Measurements from ENCODE around the gene MAPK11. TPM values are rescaled to one million over a fixed set of nuclear protein-coding genes. Genes with fewer than 3 reads are reported as not detected.

MAPK11 gene
- total and polyA plus RNA-seq, 2 donors (not counting 1 experiment from before 2014, with no cell fraction given) = 2.6 to 7.6 TPM

DNA sequence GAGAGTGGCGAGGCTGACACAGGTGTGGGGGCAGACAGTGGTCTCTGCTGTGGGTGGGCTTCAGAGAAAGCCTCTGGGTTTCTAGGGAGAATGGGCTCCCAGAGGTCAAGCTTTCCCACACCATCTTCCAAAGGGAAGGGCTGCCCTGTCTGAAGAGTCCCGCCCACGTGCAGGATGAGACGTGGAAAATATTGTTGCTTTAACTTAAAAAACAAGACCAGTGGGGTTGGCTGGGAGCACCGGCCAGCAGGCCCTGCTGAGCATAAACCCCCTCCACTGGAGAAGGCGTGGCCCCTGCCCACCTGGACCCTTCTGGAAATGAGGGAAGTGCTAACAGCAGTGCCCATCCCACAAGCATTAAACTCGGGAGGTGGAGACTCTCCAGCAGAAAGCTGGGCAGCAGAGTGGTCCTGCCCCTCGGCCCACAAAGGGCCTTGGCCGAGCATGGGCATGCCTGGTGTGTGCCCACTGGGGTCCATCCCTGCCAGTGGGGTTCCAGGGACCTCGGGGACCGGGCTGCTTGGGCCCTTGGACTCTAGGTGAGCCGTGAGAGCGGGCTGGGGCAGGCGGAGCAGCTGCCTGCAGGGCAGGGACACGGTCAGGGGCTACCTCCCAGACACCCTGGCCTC, 54.0 kb downstream of the MAPK11 start:
- Histone ChIP-seq H3K4me2 (ENCODE audit: extremely low read depth, insufficient read depth, low read length) (no peak overlapping the region), H3K79me2 (ENCODE audit: control insufficient read depth, insufficient read depth, low read length) (peaks cover 15% of the 10 kb centered on the region), H3K27ac (ENCODE audit: insufficient read depth, low read length) (no peak overlapping the region), H2AFZ (ENCODE audit: low read length) (no peak overlapping the region), H3K27me3 (ENCODE audit: control insufficient read depth, insufficient read depth, low read length) (no peaks in the 10 kb centered on the region), H3K9ac (ENCODE audit: insufficient read depth, low read length) (no peak overlapping the region), H3K36me3 (ENCODE audit: control insufficient read depth, insufficient read depth, low read length) (peaks cover 49% of the 10 kb centered on the region), H3K4me1 (ENCODE audit: control insufficient read depth, extremely low read depth, insufficient read depth, low read length) (no peaks in the 10 kb centered on the region), H3K4me3 (replicated peaks in 1 of 4; ENCODE audit: control extremely low read depth in 1 of 4, insufficient read depth in 1 of 4, low read depth in 3 of 4, low read length in 4 of 4) (no peak overlapping the region), H4K20me1 (ENCODE audit: control insufficient read depth, extremely low read depth, insufficient read depth, low read length) (peaks cover 4% of the 10 kb centered on the region), H3K9me3 (ENCODE audit: control insufficient read depth, insufficient read depth, low read depth, low read length) (no peaks in the 10 kb centered on the region)
- TF ChIP-seq EZH2 (IDR thresholded peaks at IDR 0.05; ENCODE audit: low read length, missing control alignments) (no peak), CTCF (conservative IDR thresholded peaks at IDR 0.05 in 1 of 2, IDR thresholded peaks at IDR 0.05 in 1 of 2; ENCODE audit: low read depth in 1 of 2, low read length in 2 of 2) (no peak)
- DNase-seq (ENCODE audit: low read depth in 2 of 2) = no peak

DNA sequence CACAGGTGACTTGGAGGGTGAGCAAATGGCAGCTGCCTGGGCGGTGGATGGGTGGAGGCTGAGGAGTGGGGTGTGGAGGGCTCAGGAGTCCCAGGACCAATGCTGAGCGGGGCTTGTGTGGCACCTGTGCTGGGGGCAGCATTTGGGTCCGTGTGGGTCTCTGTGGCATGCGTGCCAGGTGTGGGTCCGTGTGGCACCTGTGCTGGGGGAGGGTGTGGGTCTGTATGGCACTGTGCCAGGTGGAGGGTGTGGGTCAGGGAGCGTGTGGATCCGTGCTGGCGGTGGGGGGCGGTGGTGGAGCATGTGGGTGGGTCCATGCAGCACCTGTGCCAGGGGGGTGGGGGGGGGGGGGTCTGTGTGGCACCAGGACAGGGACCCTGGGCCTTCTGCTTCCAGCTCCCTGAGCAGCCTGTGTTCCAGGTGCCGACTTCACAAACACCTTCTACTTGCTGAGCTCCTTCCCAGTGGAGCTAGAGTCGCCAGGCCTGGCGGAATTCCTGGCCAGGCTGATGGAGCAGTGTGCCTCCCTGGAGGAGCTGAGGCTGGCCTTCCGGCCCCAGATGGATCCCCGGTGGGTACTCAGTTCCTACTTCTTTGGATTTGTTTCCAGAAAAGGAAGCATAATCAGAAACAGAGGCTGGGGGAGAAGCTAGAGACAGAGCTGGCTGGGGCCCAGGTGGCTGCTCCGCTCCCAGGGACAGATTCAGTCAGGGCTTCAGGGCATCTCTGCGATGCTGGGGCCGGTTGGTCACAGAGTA, 54.7 kb downstream of the MAPK11 start:
- H3K36me3 ChIP-seq (ENCODE audit: control insufficient read depth, insufficient read depth, low read length) = peaks cover 49% of the 10 kb centered on the region
- H3K27ac ChIP-seq (ENCODE audit: insufficient read depth, low read length) = no peak overlapping the region
- H3K9me3 ChIP-seq (ENCODE audit: control insufficient read depth, insufficient read depth, low read depth, low read length) = no peaks in the 10 kb centered on the region
- H4K20me1 ChIP-seq (ENCODE audit: control insufficient read depth, extremely low read depth, insufficient read depth, low read length) = peaks cover 4% of the 10 kb centered on the region
- peaks cover 18% of the 10 kb centered on the region for H3K79me2 ChIP-seq (ENCODE audit: control insufficient read depth, insufficient read depth, low read length)
- no peak overlapping the region for H2AFZ ChIP-seq (ENCODE audit: low read length)
- H3K4me2 ChIP-seq (ENCODE audit: extremely low read depth, insufficient read depth, low read length) = no peak overlapping the region
- H3K27me3 ChIP-seq (ENCODE audit: control insufficient read depth, insufficient read depth, low read length) = no peaks in the 10 kb centered on the region
- no peak for DNase-seq (ENCODE audit: low read depth in 2 of 2)
- TF ChIP-seq EZH2 (IDR thresholded peaks at IDR 0.05; ENCODE audit: low read length, missing control alignments) = no peak
- no peak for TF ChIP-seq CTCF (conservative IDR thresholded peaks at IDR 0.05 in 1 of 2, IDR thresholded peaks at IDR 0.05 in 1 of 2; ENCODE audit: low read depth in 1 of 2, low read length in 2 of 2)
- no peak overlapping the region for H3K9ac ChIP-seq (ENCODE audit: insufficient read depth, low read length)
- H3K4me3 ChIP-seq (replicated peaks in 1 of 4; ENCODE audit: control extremely low read depth in 1 of 4, insufficient read depth in 1 of 4, low read depth in 3 of 4, low read length in 4 of 4) = no peak overlapping the region
- H3K4me1 ChIP-seq (ENCODE audit: control insufficient read depth, extremely low read depth, insufficient read depth, low read length) = no peaks in the 10 kb centered on the region

Other genes starting within 250 kb of the MAPK11 start
- not detected in 2 replicates for gene TTLL8, start 212.1 kb downstream of the MAPK11 start, total RNA-seq
- gene TTLL8, start 212.1 kb downstream of the MAPK11 start, polyA plus RNA-seq = not detected in 2 replicates
- under 0.01 TPM in 2 replicates for gene MLC1, start 185.0 kb downstream of the MAPK11 start, total RNA-seq
- not detected in 2 replicates for gene MLC1, start 185.0 kb downstream of the MAPK11 start, polyA plus RNA-seq
- 0.83 and 1.0 TPM in 2 replicates for gene MOV10L1, start 180.4 kb downstream of the MAPK11 start, total RNA-seq
- 0.03 and 0.40 TPM in 2 replicates for gene MOV10L1, start 180.4 kb downstream of the MAPK11 start, polyA plus RNA-seq
- under 0.01 and 0.17 TPM in 2 replicates for gene PANX2, start 99.6 kb downstream of the MAPK11 start, total RNA-seq
- gene PANX2, start 99.6 kb downstream of the MAPK11 start, polyA plus RNA-seq = 0.44 and 0.45 TPM in 2 replicates
- gene TRABD, start 84.5 kb downstream of the MAPK11 start, total RNA-seq = 15.2 and 17.2 TPM in 2 replicates
- 11.8 and 17.6 TPM in 2 replicates for gene TRABD, start 84.5 kb downstream of the MAPK11 start, polyA plus RNA-seq
- 16.9 and 20.1 TPM in 2 replicates for gene SELENOO, start 69.4 kb downstream of the MAPK11 start, total RNA-seq
- 8.3 and 10.2 TPM in 2 replicates for gene SELENOO, start 69.4 kb downstream of the MAPK11 start, polyA plus RNA-seq
- gene TUBGCP6, start 25.4 kb downstream of the MAPK11 start, total RNA-seq = 19.0 and 23.8 TPM in 2 replicates
- 6.7 and 7.3 TPM in 2 replicates for gene TUBGCP6, start 25.4 kb downstream of the MAPK11 start, polyA plus RNA-seq
- 19.3 and 27.6 TPM in 2 replicates for gene HDAC10, start 19.1 kb downstream of the MAPK11 start, total RNA-seq
- 5.1 and 6.7 TPM in 2 replicates for gene HDAC10, start 19.1 kb downstream of the MAPK11 start, polyA plus RNA-seq
- 24.4 and 30.1 TPM in 2 replicates for gene MAPK12, start 8.7 kb downstream of the MAPK11 start, total RNA-seq
- 16.4 and 21.5 TPM in 2 replicates for gene MAPK12, start 8.7 kb downstream of the MAPK11 start, polyA plus RNA-seq
- 130 and 209 TPM in 2 replicates for gene PLXNB2, start 37.3 kb upstream of the MAPK11 start, total RNA-seq
- gene PLXNB2, start 37.3 kb upstream of the MAPK11 start, polyA plus RNA-seq = 62.7 and 72.9 TPM in 2 replicates
- gene DENND6B, start 56.6 kb upstream of the MAPK11 start, total RNA-seq = 2.0 and 2.1 TPM in 2 replicates
- 1.7 and 1.9 TPM in 2 replicates for gene DENND6B, start 56.6 kb upstream of the MAPK11 start, polyA plus RNA-seq
- 34.4 and 44.4 TPM in 2 replicates for gene PPP6R2, start 72.9 kb upstream of the MAPK11 start, total RNA-seq
- gene PPP6R2, start 72.9 kb upstream of the MAPK11 start, polyA plus RNA-seq = 19.7 and 24.6 TPM in 2 replicates
- 69.1 and 75.8 TPM in 2 replicates for gene SBF1, start 204.7 kb upstream of the MAPK11 start, total RNA-seq
- 13.5 and 18.7 TPM in 2 replicates for gene SBF1, start 204.7 kb upstream of the MAPK11 start, polyA plus RNA-seq
- gene ADM2, start 211.2 kb upstream of the MAPK11 start, total RNA-seq = 2.8 and 5.8 TPM in 2 replicates
- 0.67 and 0.73 TPM in 2 replicates for gene ADM2, start 211.2 kb upstream of the MAPK11 start, polyA plus RNA-seq
- under 0.01 and 0.17 TPM in 2 replicates for gene MIOX, start 216.5 kb upstream of the MAPK11 start, total RNA-seq
- gene MIOX, start 216.5 kb upstream of the MAPK11 start, polyA plus RNA-seq = 0.06 TPM in 1 of 2 replicates, not detected in the other
- gene LMF2, start 237.3 kb upstream of the MAPK11 start, total RNA-seq = 25.9 and 37.8 TPM in 2 replicates
- 25.2 and 25.8 TPM in 2 replicates for gene LMF2, start 237.3 kb upstream of the MAPK11 start, polyA plus RNA-seq
- 18.3 and 20.0 TPM in 2 replicates for gene NCAPH2, start 237.8 kb upstream of the MAPK11 start, total RNA-seq
- gene NCAPH2, start 237.8 kb upstream of the MAPK11 start, polyA plus RNA-seq = 12.0 and 23.1 TPM in 2 replicates

Measured in fibroblast of lung (primary cell).